ENCODE results near the gene WIPF1. TPM values are rescaled to one million over a fixed set of nuclear protein-coding genes. Genes with fewer than 3 reads are reported as not detected.

WIPF1 gene
- total RNA-seq, 4 donors from 2014 or later = 20.9 to 60.1 (median 43.3) TPM

GRCh38 chr2:174607989-174608865 lies 10.6 kb upstream of the WIPF1 start:
- ATAC-seq (ENCODE audit: low FRiP score) = no peak
- TF ChIP-seq CTCF (IDR thresholded peaks at IDR 0.05) = no peak

GRCh38 chr2:174607584-174607983 lies 10.0 kb upstream of the WIPF1 start:
- DNase-seq (ENCODE audit: low spot score) = no peak

More at GRCh38 chr2:174607989-174608865, 10.6 kb upstream of the WIPF1 start:
- no peak for DNase-seq (ENCODE audit: low spot score)

GRCh38 chr2:174606336-174606735 lies 8.7 kb upstream of the WIPF1 start:
- peak; percentile 43 for ATAC-seq (ENCODE audit: low FRiP score)
- no peak for TF ChIP-seq CTCF (IDR thresholded peaks at IDR 0.05)
- DNase-seq (ENCODE audit: low spot score) = no peak

More at GRCh38 chr2:174607584-174607983, 10.0 kb upstream of the WIPF1 start:
- no peak for ATAC-seq (ENCODE audit: low FRiP score)
- TF ChIP-seq CTCF (IDR thresholded peaks at IDR 0.05) = no peak

- DNase-seq (ENCODE audit: low spot score) (no peak), ATAC-seq (ENCODE audit: low FRiP score) (no peak)
- TF ChIP-seq CTCF (IDR thresholded peaks at IDR 0.05) = no peak
Measured at GRCh38 chr2:174605687-174606086, 8.1 kb upstream of the WIPF1 start.

GRCh38 chr2:174603280-174603679 lies 5.7 kb upstream of the WIPF1 start:
- TF ChIP-seq CTCF (IDR thresholded peaks at IDR 0.05) = no peak
- no peak for ATAC-seq (ENCODE audit: low FRiP score)

GRCh38 chr2:174602745-174603144 lies 5.1 kb upstream of the WIPF1 start:
- no peak for ATAC-seq (ENCODE audit: low FRiP score)
- no peak for TF ChIP-seq CTCF (IDR thresholded peaks at IDR 0.05)
- no peak for DNase-seq (ENCODE audit: low spot score)

More at GRCh38 chr2:174603280-174603679, 5.7 kb upstream of the WIPF1 start:
- DNase-seq (ENCODE audit: low spot score) = no peak

- no peak for TF ChIP-seq CTCF (IDR thresholded peaks at IDR 0.05)
- peak; percentile 4 for ATAC-seq (ENCODE audit: low FRiP score)
- no peak for DNase-seq (ENCODE audit: low spot score)
Measured at GRCh38 chr2:174600349-174600748, 2.7 kb upstream of the WIPF1 start.

Data from omental fat pad (tissue), 4 donors.